HepG2 (cell line): ENCODE measurements around the gene SLC22A15. TPM values are rescaled to one million over a fixed set of nuclear protein-coding genes. Genes with fewer than 3 reads are reported as not detected.

Source experiments
- ARHGAP35 ChIP-seq: sonication (generic); formaldehyde crosslinking; IDR thresholded peaks from 2 replicates; pipeline ENCODE4 v1.9.0; 2022; ENCODE audit warnings: mild to moderate bottlenecking, inconsistent platforms, moderate library complexity, missing genetic modification reagents, borderline replicate concordance
- CBX5 ChIP-seq: sonication (generic); formaldehyde crosslinking; IDR thresholded peaks from 2 replicates; pipeline ENCODE4 v1.4.0; 2020; ENCODE audit warnings: missing genetic modification reagents, borderline replicate concordance
- GABPB1 ChIP-seq: IDR thresholded peaks from 2 replicates; pipeline ENCODE4 v1.6.1; 2016; ENCODE audit warnings: mild to moderate bottlenecking, missing genetic modification reagents, moderate library complexity, missing compliant biosample characterization
- LCORL ChIP-seq, 2 experiments: fragments of 450-650 bp in 1 of 2; sonication (generic) in 1 of 2; formaldehyde crosslinking in 1 of 2; IDR thresholded peaks; 2 replicates each; pipeline versions ENCODE4 v1.5.0 to v1.6.1; 2017 to 2020; ENCODE audit warnings: antibody characterized with exemption in 1 of 2, missing genetic modification reagents in 1 of 2
- POGZ ChIP-seq: sonication (generic); formaldehyde crosslinking; IDR thresholded peaks from 2 replicates; pipeline ENCODE4 v1.4.0; 2020; ENCODE audit warnings: mild to moderate bottlenecking, missing genetic modification reagents
- SMARCE1 ChIP-seq: fragments of 450-650 bp; IDR thresholded peaks from 2 replicates; pipeline ENCODE4 v1.6.1; 2017; ENCODE audit warnings: borderline replicate concordance
- TCF7 ChIP-seq: sonication (generic); IDR thresholded peaks from 2 replicates; pipeline ENCODE4 v1.6.1; 2016; ENCODE audit warnings: antibody characterized with exemption, low read depth
- YEATS4 ChIP-seq: sonication (generic); formaldehyde crosslinking; IDR thresholded peaks from 2 replicates; pipeline ENCODE4 v1.4.0; 2020; ENCODE audit warnings: missing genetic modification reagents, borderline replicate concordance
- polyA plus RNA-seq, 8 experiments: library from polyadenylated mRNA; depleted of rRNA in 3 of 8; stranded (reverse) in 7 of 8; unstranded in 1 of 8; fragments of >200 nt; fragmentation: Illumina TruSeq in 4 of 8; extraction: Trizol in 4 of 8; gene quantifications; 2 replicates each; pipeline versions ENCODE4 v1.2.1 to v1.2.3, GENCODE V29; 2011 to 2016; ENCODE audit warnings: low read depth in 4 of 8, missing spikeins in 1 of 8, mixed read lengths in 1 of 8; ENCODE audit not compliant: insufficient read depth in 1 of 8
- total RNA-seq, 5 experiments: library from RNA; depleted of rRNA; stranded (reverse); fragments of >200 nt; fragmentation: Illumina TruSeq; extraction: Trizol; gene quantifications; 2 replicates each; pipeline ENCODE4 v1.2.3, GENCODE V29; 2016; ENCODE audit warnings: low read depth in 1 of 5
- TF ChIP-seq, protein P1 (sequence below): sonication (generic); formaldehyde crosslinking; IDR thresholded peaks from 2 replicates; pipeline ENCODE4 v1.5.0; 2020; ENCODE audit warnings: mild to moderate bottlenecking, missing genetic modification reagents, borderline replicate concordance
- TF ChIP-seq, protein P2 (sequence below): sonication (generic); formaldehyde crosslinking; IDR thresholded peaks from 2 replicates; pipeline ENCODE4 v1.4.0; 2020; ENCODE audit warnings: missing genetic modification reagents
- TF ChIP-seq, protein P3 (sequence below): sonication (generic); formaldehyde crosslinking; IDR thresholded peaks from 2 replicates; pipeline ENCODE4 v1.4.0; 2020; ENCODE audit warnings: mild to moderate bottlenecking, missing genetic modification reagents

SLC22A15 gene
- total and polyA plus RNA-seq, 2 of the 13 experiments (the other 11 are each of a cell fraction or from before 2014, with no cell fraction given), result 0.24 to 1.7 TPM

GRCh38 chr1:115976062-115976920 lies at the start of gene SLC22A15 (continued):
- TF ChIP-seq GABPB1 (CRISPR knock-in tag) (peak; percentile 76), POGZ (no peak), LCORL (IDR thresholded peaks at IDR 0.05) (no peak), LCORL (CRISPR knock-in tag; IDR thresholded peaks at IDR 0.05) (0 out of 2 replicates have a peak, but pooled peaks have one; percentile 31), YEATS4 (CRISPR knock-in tag) (0 out of 2 replicates have a peak, but pooled peaks have one; percentile 18), CBX5 (CRISPR knock-in tag) (no peak), ARHGAP35 (CRISPR knock-in tag) (no peak), SMARCE1 (no peak), TCF7 (no peak)
- TF ChIP-seq, protein P1, sequence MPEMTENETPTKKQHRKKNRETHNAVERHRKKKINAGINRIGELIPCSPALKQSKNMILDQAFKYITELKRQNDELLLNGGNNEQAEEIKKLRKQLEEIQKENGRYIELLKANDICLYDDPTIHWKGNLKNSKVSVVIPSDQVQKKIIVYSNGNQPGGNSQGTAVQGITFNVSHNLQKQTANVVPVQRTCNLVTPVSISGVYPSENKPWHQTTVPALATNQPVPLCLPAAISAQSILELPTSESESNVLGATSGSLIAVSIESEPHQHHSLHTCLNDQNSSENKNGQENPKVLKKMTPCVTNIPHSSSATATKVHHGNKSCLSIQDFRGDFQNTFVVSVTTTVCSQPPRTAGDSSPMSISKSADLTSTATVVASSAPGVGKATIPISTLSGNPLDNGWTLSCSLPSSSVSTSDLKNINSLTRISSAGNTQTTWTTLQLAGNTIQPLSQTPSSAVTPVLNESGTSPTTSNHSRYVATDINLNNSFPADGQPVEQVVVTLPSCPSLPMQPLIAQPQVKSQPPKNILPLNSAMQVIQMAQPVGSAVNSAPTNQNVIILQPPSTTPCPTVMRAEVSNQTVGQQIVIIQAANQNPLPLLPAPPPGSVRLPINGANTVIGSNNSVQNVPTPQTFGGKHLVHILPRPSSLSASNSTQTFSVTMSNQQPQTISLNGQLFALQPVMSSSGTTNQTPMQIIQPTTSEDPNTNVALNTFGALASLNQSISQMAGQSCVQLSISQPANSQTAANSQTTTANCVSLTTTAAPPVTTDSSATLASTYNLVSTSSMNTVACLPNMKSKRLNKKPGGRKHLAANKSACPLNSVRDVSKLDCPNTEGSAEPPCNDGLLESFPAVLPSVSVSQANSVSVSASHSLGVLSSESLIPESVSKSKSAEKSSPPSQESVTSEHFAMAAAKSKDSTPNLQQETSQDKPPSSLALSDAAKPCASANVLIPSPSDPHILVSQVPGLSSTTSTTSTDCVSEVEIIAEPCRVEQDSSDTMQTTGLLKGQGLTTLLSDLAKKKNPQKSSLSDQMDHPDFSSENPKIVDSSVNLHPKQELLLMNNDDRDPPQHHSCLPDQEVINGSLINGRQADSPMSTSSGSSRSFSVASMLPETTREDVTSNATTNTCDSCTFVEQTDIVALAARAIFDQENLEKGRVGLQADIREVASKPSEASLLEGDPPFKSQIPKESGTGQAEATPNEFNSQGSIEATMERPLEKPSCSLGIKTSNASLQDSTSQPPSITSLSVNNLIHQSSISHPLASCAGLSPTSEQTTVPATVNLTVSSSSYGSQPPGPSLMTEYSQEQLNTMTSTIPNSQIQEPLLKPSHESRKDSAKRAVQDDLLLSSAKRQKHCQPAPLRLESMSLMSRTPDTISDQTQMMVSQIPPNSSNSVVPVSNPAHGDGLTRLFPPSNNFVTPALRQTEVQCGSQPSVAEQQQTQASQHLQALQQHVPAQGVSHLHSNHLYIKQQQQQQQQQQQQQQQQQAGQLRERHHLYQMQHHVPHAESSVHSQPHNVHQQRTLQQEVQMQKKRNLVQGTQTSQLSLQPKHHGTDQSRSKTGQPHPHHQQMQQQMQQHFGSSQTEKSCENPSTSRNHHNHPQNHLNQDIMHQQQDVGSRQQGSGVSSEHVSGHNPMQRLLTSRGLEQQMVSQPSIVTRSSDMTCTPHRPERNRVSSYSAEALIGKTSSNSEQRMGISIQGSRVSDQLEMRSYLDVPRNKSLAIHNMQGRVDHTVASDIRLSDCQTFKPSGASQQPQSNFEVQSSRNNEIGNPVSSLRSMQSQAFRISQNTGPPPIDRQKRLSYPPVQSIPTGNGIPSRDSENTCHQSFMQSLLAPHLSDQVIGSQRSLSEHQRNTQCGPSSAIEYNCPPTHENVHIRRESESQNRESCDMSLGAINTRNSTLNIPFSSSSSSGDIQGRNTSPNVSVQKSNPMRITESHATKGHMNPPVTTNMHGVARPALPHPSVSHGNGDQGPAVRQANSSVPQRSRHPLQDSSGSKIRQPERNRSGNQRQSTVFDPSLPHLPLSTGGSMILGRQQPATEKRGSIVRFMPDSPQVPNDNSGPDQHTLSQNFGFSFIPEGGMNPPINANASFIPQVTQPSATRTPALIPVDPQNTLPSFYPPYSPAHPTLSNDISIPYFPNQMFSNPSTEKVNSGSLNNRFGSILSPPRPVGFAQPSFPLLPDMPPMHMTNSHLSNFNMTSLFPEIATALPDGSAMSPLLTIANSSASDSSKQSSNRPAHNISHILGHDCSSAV (CRISPR knock-in tag), result no peak
- TF ChIP-seq, protein P2, sequence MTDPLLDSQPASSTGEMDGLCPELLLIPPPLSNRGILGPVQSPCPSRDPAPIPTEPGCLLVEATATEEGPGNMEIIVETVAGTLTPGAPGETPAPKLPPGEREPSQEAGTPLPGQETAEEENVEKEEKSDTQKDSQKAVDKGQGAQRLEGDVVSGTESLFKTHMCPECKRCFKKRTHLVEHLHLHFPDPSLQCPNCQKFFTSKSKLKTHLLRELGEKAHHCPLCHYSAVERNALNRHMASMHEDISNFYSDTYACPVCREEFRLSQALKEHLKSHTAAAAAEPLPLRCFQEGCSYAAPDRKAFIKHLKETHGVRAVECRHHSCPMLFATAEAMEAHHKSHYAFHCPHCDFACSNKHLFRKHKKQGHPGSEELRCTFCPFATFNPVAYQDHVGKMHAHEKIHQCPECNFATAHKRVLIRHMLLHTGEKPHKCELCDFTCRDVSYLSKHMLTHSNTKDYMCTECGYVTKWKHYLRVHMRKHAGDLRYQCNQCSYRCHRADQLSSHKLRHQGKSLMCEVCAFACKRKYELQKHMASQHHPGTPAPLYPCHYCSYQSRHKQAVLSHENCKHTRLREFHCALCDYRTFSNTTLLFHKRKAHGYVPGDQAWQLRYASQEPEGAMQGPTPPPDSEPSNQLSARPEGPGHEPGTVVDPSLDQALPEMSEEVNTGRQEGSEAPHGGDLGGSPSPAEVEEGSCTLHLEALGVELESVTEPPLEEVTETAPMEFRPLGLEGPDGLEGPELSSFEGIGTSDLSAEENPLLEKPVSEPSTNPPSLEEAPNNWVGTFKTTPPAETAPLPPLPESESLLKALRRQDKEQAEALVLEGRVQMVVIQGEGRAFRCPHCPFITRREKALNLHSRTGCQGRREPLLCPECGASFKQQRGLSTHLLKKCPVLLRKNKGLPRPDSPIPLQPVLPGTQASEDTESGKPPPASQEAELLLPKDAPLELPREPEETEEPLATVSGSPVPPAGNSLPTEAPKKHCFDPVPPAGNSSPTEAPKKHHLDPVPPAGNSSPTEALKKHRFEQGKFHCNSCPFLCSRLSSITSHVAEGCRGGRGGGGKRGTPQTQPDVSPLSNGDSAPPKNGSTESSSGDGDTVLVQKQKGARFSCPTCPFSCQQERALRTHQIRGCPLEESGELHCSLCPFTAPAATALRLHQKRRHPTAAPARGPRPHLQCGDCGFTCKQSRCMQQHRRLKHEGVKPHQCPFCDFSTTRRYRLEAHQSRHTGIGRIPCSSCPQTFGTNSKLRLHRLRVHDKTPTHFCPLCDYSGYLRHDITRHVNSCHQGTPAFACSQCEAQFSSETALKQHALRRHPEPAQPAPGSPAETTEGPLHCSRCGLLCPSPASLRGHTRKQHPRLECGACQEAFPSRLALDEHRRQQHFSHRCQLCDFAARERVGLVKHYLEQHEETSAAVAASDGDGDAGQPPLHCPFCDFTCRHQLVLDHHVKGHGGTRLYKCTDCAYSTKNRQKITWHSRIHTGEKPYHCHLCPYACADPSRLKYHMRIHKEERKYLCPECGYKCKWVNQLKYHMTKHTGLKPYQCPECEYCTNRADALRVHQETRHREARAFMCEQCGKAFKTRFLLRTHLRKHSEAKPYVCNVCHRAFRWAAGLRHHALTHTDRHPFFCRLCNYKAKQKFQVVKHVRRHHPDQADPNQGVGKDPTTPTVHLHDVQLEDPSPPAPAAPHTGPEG (CRISPR knock-in tag), result no peak
- TF ChIP-seq, protein P3, sequence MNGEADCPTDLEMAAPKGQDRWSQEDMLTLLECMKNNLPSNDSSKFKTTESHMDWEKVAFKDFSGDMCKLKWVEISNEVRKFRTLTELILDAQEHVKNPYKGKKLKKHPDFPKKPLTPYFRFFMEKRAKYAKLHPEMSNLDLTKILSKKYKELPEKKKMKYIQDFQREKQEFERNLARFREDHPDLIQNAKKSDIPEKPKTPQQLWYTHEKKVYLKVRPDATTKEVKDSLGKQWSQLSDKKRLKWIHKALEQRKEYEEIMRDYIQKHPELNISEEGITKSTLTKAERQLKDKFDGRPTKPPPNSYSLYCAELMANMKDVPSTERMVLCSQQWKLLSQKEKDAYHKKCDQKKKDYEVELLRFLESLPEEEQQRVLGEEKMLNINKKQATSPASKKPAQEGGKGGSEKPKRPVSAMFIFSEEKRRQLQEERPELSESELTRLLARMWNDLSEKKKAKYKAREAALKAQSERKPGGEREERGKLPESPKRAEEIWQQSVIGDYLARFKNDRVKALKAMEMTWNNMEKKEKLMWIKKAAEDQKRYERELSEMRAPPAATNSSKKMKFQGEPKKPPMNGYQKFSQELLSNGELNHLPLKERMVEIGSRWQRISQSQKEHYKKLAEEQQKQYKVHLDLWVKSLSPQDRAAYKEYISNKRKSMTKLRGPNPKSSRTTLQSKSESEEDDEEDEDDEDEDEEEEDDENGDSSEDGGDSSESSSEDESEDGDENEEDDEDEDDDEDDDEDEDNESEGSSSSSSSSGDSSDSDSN, result peak; percentile 67; the same call in 1 of the 2 replicates
